AG10803 (cell line): ENCODE measurements around the gene RGS6.

Experiments
- DNase-seq: peaks from one replicate; pipeline ENCODE4 v3.0.0; 2010; ENCODE audit warnings: low read depth
- H3K4me3 ChIP-seq: 2 replicates; pipeline ENCODE4 v1.5.1; 2011; ENCODE audit warnings: mild to moderate bottlenecking, low read length, control low read depth
- TF ChIP-seq, protein P1 (sequence below): conservative IDR thresholded peaks from 2 replicates; pipeline ENCODE4 v1.5.1; 2011; ENCODE audit warnings: mild to moderate bottlenecking, low read length, control low read depth, inconsistent platforms

Gene RGS6

DNA sequence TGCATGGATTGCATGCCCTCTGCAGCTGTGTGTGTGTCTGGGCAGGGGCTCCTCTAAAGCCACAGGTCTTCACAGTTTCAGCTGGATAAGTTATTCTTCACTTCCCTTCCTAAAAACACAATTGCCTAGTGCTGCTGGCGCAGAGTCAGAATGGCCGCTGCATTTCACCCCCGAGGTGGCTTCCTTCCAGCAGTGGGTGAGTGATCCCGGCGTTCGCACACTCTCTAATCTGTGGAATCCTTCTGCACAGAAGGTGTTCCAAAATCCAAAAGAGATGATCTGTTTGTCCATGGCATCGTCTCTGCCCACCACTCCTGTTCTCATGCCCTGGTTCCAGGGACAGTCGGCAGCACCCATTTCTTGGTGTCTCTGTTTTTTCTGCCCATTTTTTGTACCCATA lies 620.9 kb downstream of the RGS6 start:
- no peak overlapping the region for H3K4me3 ChIP-seq
- TF ChIP-seq, protein P1, sequence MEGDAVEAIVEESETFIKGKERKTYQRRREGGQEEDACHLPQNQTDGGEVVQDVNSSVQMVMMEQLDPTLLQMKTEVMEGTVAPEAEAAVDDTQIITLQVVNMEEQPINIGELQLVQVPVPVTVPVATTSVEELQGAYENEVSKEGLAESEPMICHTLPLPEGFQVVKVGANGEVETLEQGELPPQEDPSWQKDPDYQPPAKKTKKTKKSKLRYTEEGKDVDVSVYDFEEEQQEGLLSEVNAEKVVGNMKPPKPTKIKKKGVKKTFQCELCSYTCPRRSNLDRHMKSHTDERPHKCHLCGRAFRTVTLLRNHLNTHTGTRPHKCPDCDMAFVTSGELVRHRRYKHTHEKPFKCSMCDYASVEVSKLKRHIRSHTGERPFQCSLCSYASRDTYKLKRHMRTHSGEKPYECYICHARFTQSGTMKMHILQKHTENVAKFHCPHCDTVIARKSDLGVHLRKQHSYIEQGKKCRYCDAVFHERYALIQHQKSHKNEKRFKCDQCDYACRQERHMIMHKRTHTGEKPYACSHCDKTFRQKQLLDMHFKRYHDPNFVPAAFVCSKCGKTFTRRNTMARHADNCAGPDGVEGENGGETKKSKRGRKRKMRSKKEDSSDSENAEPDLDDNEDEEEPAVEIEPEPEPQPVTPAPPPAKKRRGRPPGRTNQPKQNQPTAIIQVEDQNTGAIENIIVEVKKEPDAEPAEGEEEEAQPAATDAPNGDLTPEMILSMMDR: no peak
- DNase-seq: no peak

DNA sequence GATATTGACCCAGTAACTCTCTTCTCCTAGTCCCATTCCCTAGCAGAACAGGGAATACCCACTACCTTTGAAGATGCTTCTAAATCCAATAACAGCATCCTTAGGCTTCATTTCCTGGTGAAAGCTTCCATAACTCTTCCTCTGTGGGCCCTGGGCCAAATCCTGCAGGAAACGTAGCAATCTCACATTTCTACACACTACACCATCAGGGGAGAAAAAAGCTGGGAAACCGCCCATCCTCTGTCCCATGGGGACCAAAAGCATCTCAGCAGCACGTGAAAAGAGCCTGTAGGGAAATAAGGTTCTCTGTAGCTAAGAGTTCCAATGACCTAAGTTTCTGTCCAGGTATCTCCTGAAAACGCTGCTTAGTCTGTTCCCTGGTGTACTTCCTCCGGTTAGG lies 621.4 kb downstream of the RGS6 start:
- H3K4me3 ChIP-seq: no peak overlapping the region
- TF ChIP-seq, protein P1: no peak
- DNase-seq: peak; percentile 26

DNA sequence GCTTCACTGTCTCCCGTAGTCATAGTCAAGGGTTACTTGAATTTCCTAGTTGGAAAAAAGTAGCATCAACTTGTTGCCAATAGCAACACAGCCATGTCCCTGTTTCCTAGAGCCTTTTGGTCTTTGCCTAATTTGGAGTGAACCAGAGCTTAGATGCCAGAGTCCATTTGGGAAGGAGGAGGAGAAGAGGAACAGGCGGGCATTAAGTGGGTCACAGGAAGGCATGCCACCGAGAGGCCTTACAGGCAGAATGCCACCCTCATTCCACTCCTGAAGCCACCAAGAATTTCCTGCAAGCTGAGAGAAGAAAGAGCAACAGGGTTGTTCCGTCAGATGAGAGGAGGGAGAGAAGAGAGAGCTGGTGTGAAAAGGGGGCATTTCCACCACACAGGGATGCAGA lies 622.2 kb downstream of the RGS6 start:
- TF ChIP-seq, protein P1: no peak
- H3K4me3 ChIP-seq: no peak overlapping the region
- DNase-seq: no peak

DNA sequence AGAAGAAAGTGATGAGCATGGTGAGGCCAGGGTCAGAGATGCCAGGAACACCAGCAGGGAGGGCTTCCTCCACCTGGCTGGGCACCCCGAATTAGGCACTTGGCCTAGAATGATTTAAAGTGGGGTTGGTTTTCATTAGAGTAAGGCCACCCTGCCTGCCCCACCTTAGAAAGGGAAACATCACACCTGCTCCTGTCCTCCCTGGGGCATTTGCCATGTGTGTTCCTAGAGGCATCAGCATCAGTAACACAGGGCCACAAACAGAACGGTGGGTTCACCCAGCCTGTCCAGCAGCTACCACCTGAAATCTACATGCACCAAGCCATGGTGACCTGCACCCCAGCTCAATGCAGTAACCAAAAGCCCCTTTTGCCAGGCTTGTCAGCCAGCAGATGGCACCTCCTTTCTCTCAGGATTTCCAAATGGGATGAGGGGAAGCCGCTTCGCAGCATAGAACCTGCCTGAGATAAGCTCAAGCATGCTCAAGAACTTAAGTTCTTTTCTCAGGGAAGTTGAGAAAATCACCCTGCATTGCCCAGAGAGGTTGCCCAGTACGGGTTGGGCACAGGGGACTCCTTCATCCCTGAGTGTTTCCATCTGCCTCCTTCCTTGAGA lies 622.9 kb downstream of the RGS6 start:
- TF ChIP-seq, protein P1: no peak
- no peak overlapping the region for H3K4me3 ChIP-seq
- DNase-seq: no peak

DNA sequence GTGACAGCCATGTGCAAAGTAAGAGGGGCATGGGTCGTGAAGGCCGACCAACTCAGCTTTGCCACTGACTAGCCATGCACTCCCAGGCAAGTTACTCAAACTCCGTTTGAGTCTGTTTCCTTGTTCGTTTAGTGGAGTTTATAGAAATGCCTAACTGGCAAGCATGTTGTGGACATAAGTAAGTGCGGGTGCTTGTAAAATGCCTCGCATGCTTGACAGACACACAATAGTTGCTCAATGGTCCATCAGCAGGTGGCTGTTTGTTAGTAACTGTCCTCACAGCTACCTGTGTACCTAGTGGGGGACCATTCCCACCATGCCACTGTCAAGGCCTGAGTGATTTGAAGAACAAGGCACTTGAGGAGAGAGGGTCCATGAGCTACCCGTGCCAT lies 623.4 kb downstream of the RGS6 start:
- H3K4me3 ChIP-seq: no peak overlapping the region
- TF ChIP-seq, protein P1: no peak
- no peak for DNase-seq

DNA sequence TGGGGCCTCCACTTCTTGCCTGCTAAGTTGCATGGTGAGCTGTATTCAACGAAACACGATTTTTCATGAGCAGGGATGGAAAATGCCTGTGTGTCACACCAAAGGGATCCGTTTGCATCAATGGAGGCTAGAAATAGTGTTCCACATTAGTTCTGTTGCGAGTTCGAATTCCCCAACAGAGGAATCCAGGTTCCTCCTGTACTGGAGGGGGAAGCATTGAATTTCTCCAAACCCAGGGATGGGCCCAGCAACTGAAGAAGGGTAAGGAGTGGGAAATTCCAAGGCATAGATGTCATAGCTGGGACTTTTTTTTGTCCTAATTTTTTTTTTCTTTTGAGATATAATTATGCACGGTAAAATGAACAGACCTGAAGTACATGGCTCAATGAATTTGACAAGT lies 625.4 kb downstream of the RGS6 start:
- DNase-seq: no peak
- H3K4me3 ChIP-seq: no peak overlapping the region
- TF ChIP-seq, protein P1: no peak

DNA sequence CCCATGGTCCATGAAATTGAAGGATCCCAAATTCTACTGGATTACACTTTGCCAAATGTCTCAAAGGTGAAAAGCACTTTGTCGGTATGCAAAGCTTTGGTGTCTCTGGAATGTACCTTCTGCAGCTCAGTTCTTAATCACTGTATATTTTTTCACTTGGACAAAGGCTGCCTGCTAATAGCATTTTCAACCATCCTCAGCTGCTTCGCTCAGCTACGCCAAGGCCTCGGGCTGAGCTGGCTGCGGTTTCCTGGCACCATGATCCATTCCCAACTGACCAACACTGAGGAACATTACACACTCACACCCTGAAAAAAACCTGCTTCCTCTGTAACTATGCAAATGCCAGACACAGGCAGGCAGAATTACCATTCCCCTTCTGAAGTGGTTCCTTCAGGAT lies 626.5 kb downstream of the RGS6 start:
- peak; percentile 62 for DNase-seq
- H3K4me3 ChIP-seq: no peak overlapping the region

More for the DNA sequence above, 626.5 kb downstream of the RGS6 start:
- TF ChIP-seq, protein P1: no peak
